ENCODE data around the gene SLC38A3.
"Not testable (repeated sequence)": the region's sequence is repeated elsewhere in the genome, so short reads cannot be mapped to it uniquely, and the experiment has no call there.

GRCh38 chr3:50228184-50228763 lies 23.2 kb downstream of the SLC38A3 start:
- TF ChIP-seq CTCF (IDR thresholded peaks at IDR 0.05; ENCODE audit: extremely low read depth in 1 of 2, insufficient read depth in 1 of 2, low read depth in 1 of 2, low read length in 2 of 2); POLR2A (IDR thresholded peaks at IDR 0.05; ENCODE audit: low read depth, low read length): not testable (repeated sequence)
